ENCODE measurements around the gene IL20.

DNA sequence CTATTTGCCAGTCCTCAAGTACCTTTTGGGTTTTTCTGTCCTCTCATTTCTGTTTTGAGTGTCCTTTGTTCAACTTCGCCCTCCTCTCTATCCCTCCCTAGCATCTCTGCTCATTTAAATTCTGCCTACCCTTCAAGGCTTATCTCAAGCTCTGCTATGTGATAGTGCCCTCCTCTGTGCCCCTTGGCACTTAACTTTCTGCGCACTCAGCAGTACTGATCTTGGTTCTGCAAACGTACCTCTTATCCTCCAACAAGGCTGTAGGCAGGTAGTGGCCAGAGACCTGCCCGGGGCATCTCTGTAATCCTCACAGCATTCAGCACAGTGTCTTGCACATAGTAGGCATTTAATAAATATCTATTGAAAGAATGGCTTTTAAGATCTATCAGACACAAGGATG, 5.3 kb upstream of the IL20 start:
- TF ChIP-seq SIN3A (IDR thresholded peaks at IDR 0.05; ENCODE audit: low read depth, low read length), result no peak
- TF ChIP-seq, protein P1, sequence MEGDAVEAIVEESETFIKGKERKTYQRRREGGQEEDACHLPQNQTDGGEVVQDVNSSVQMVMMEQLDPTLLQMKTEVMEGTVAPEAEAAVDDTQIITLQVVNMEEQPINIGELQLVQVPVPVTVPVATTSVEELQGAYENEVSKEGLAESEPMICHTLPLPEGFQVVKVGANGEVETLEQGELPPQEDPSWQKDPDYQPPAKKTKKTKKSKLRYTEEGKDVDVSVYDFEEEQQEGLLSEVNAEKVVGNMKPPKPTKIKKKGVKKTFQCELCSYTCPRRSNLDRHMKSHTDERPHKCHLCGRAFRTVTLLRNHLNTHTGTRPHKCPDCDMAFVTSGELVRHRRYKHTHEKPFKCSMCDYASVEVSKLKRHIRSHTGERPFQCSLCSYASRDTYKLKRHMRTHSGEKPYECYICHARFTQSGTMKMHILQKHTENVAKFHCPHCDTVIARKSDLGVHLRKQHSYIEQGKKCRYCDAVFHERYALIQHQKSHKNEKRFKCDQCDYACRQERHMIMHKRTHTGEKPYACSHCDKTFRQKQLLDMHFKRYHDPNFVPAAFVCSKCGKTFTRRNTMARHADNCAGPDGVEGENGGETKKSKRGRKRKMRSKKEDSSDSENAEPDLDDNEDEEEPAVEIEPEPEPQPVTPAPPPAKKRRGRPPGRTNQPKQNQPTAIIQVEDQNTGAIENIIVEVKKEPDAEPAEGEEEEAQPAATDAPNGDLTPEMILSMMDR (IDR thresholded peaks at IDR 0.05 in 2 of 3, conservative IDR thresholded peaks at IDR 0.05 in 1 of 3; ENCODE audit: control insufficient read depth in 2 of 3, extremely low read depth in 1 of 3, insufficient read depth in 1 of 3, low read depth in 3 of 3, low read length in 3 of 3), result no peak
- no peak for TF ChIP-seq ZNF24 (IDR thresholded peaks at IDR 0.05)
- no peak for TF ChIP-seq CHD2 (IDR thresholded peaks at IDR 0.05; ENCODE audit: borderline replicate concordance, low read depth, low read length)
- no peak for TF ChIP-seq RCOR1 (conservative IDR thresholded peaks at IDR 0.05; ENCODE audit: low read depth, low read length)
- TF ChIP-seq, protein P2, sequence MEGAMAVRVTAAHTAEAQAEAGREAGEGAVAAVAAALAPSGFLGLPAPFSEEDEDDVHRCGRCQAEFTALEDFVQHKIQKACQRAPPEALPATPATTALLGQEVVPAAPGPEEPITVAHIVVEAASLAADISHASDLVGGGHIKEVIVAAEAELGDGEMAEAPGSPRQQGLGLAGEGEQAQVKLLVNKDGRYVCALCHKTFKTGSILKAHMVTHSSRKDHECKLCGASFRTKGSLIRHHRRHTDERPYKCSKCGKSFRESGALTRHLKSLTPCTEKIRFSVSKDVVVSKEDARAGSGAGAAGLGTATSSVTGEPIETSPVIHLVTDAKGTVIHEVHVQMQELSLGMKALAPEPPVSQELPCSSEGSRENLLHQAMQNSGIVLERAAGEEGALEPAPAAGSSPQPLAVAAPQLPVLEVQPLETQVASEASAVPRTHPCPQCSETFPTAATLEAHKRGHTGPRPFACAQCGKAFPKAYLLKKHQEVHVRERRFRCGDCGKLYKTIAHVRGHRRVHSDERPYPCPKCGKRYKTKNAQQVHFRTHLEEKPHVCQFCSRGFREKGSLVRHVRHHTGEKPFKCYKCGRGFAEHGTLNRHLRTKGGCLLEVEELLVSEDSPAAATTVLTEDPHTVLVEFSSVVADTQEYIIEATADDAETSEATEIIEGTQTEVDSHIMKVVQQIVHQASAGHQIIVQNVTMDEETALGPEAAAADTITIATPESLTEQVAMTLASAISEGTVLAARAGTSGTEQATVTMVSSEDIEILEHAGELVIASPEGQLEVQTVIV (IDR thresholded peaks at IDR 0.05; ENCODE audit: borderline replicate concordance, partially characterized antibody), result no peak
- no peak for TF ChIP-seq SP1 (IDR thresholded peaks at IDR 0.05; ENCODE audit: low read depth, low read length)
- no peak for TF ChIP-seq POLR2A (IDR thresholded peaks at IDR 0.05; ENCODE audit: low read depth, low read length)
- TF ChIP-seq, protein P3, sequence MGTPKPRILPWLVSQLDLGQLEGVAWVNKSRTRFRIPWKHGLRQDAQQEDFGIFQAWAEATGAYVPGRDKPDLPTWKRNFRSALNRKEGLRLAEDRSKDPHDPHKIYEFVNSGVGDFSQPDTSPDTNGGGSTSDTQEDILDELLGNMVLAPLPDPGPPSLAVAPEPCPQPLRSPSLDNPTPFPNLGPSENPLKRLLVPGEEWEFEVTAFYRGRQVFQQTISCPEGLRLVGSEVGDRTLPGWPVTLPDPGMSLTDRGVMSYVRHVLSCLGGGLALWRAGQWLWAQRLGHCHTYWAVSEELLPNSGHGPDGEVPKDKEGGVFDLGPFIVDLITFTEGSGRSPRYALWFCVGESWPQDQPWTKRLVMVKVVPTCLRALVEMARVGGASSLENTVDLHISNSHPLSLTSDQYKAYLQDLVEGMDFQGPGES (IDR thresholded peaks at IDR 0.05), result no peak

Measured in GM12878 (cell line).